ENCODE results near the gene TEX53.

Gene TEX53

GRCh38 chr9:114687034-114687433 lies 29.4 kb upstream of the TEX53 start:
- TF ChIP-seq NFIC (IDR thresholded peaks at IDR 0.05) (no peak), ZBTB7A (IDR thresholded peaks at IDR 0.05; ENCODE audit: low read depth) (no peak), EGR1 (IDR thresholded peaks at IDR 0.05) (no peak), TCF12 (IDR thresholded peaks at IDR 0.05; ENCODE audit: low read depth) (no peak), EP300 (IDR thresholded peaks at IDR 0.05; ENCODE audit: borderline replicate concordance) (no peak), RAD21 (IDR thresholded peaks at IDR 0.05; ENCODE audit: low read depth) (no peak), TEAD4 (IDR thresholded peaks at IDR 0.05) (no peak), REST (IDR thresholded peaks at IDR 0.05; ENCODE audit: low read depth) (no peak), FOXM1 (IDR thresholded peaks at IDR 0.05; ENCODE audit: borderline replicate concordance, low read depth) (no peak), CEBPB (IDR thresholded peaks at IDR 0.05) (no peak), TAF1 (IDR thresholded peaks at IDR 0.05; ENCODE audit: low read depth) (no peak)
- TF ChIP-seq, protein P1, sequence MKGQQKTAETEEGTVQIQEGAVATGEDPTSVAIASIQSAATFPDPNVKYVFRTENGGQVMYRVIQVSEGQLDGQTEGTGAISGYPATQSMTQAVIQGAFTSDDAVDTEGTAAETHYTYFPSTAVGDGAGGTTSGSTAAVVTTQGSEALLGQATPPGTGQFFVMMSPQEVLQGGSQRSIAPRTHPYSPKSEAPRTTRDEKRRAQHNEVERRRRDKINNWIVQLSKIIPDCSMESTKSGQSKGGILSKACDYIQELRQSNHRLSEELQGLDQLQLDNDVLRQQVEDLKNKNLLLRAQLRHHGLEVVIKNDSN (IDR thresholded peaks at IDR 0.05) = no peak
- TF ChIP-seq, protein P2, sequence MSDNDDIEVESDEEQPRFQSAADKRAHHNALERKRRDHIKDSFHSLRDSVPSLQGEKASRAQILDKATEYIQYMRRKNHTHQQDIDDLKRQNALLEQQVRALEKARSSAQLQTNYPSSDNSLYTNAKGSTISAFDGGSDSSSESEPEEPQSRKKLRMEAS (IDR thresholded peaks at IDR 0.05) = no peak

- TF ChIP-seq EGR1 (IDR thresholded peaks at IDR 0.05) (no peak), EP300 (IDR thresholded peaks at IDR 0.05; ENCODE audit: borderline replicate concordance) (no peak), RAD21 (IDR thresholded peaks at IDR 0.05; ENCODE audit: low read depth) (no peak), NFIC (IDR thresholded peaks at IDR 0.05) (no peak), TAF1 (IDR thresholded peaks at IDR 0.05; ENCODE audit: low read depth) (no peak), YY1 (IDR thresholded peaks at IDR 0.05; ENCODE audit: low read depth) (no peak), FOXM1 (IDR thresholded peaks at IDR 0.05; ENCODE audit: borderline replicate concordance, low read depth) (no peak)
- TF ChIP-seq, protein P1 (IDR thresholded peaks at IDR 0.05) = no peak
Measured at GRCh38 chr9:114685951-114686350, 28.3 kb upstream of the TEX53 start.

DNA sequence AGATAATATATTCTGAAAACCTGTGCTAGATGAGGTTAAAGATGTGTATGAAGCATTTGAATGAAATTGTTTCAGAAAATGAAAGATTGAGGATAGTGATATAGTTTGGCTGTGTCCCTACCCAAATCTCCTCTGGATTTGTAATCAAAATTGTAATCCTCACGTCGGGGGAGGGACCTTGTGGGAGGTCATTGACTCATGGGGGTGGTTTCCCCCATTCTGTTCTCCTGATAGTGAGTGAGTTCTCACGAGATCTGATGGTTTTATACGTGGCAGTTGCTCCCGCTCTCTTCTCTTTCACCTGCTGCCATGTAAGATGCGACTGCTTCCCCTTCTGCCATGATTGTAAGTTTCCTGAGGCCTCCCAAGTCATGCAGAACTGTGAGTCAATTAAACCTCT lies 26.4 kb upstream of the TEX53 start:
- no peak for TF ChIP-seq TAF1 (IDR thresholded peaks at IDR 0.05; ENCODE audit: low read depth)
- no peak for TF ChIP-seq TCF12 (IDR thresholded peaks at IDR 0.05; ENCODE audit: low read depth)
- TF ChIP-seq, protein P2 (IDR thresholded peaks at IDR 0.05) = no peak
- no peak for TF ChIP-seq CEBPB (IDR thresholded peaks at IDR 0.05)
- no peak for TF ChIP-seq NFIC (IDR thresholded peaks at IDR 0.05)
- TF ChIP-seq REST (IDR thresholded peaks at IDR 0.05; ENCODE audit: low read depth) = no peak

- TF ChIP-seq CREB1 (IDR thresholded peaks at IDR 0.05; ENCODE audit: low read depth) (no peak), REST (IDR thresholded peaks at IDR 0.05; ENCODE audit: low read depth) (no peak), TAF1 (IDR thresholded peaks at IDR 0.05; ENCODE audit: low read depth) (no peak), CEBPB (IDR thresholded peaks at IDR 0.05) (no peak), EP300 (IDR thresholded peaks at IDR 0.05; ENCODE audit: borderline replicate concordance) (no peak), FOXM1 (IDR thresholded peaks at IDR 0.05; ENCODE audit: borderline replicate concordance, low read depth) (no peak), EGR1 (IDR thresholded peaks at IDR 0.05) (no peak), ZBTB7A (IDR thresholded peaks at IDR 0.05; ENCODE audit: low read depth) (no peak), TEAD4 (IDR thresholded peaks at IDR 0.05) (no peak), YY1 (IDR thresholded peaks at IDR 0.05; ENCODE audit: low read depth) (no peak), RAD21 (IDR thresholded peaks at IDR 0.05; ENCODE audit: low read depth) (no peak), NFIC (IDR thresholded peaks at IDR 0.05) (no peak), TCF12 (IDR thresholded peaks at IDR 0.05; ENCODE audit: low read depth) (no peak)
- TF ChIP-seq, protein P2 (IDR thresholded peaks at IDR 0.05) = no peak
- TF ChIP-seq, protein P1 (IDR thresholded peaks at IDR 0.05) = no peak
Measured at GRCh38 chr9:114682846-114683245, 25.2 kb upstream of the TEX53 start.

Measured in Ishikawa (cell line).